Measurements from ENCODE around the gene RAD51B.
"Not testable (repeated sequence)": the region's sequence is repeated elsewhere in the genome, so short reads cannot be mapped to it uniquely, and the experiment has no call there.

The RAD51B gene

GRCh38 chr14:67949771-67950170 lies 130.2 kb downstream of the RAD51B start:
- DNase-seq (ENCODE audit: low spot score), result no peak

GRCh38 chr14:67950386-67950785 lies 130.8 kb downstream of the RAD51B start:
- no peak for DNase-seq (ENCODE audit: low spot score)

- DNase-seq (ENCODE audit: low spot score), result no peak
Measured at GRCh38 chr14:67951529-67952135, 132.1 kb downstream of the RAD51B start.

- DNase-seq (ENCODE audit: low spot score), result no peak
Measured at GRCh38 chr14:67952381-67952780, 132.8 kb downstream of the RAD51B start.

GRCh38 chr14:67952786-67953185 lies 133.2 kb downstream of the RAD51B start:
- DNase-seq (ENCODE audit: low spot score), result no peak

- DNase-seq (ENCODE audit: low spot score), result no peak
Measured at GRCh38 chr14:67955261-67955660, 135.7 kb downstream of the RAD51B start.

GRCh38 chr14:67957946-67958345 lies 138.4 kb downstream of the RAD51B start:
- DNase-seq (ENCODE audit: low spot score), result no peak

GRCh38 chr14:67961676-67962075 lies 142.1 kb downstream of the RAD51B start:
- no peak for DNase-seq (ENCODE audit: low spot score)

- peak; percentile 22 for DNase-seq (ENCODE audit: low spot score)
Measured at GRCh38 chr14:67962215-67962644, 142.7 kb downstream of the RAD51B start.

- no peak for DNase-seq (ENCODE audit: low spot score)
Measured at GRCh38 chr14:67963545-67963944, 144.0 kb downstream of the RAD51B start.

GRCh38 chr14:67963960-67964812 lies 144.6 kb downstream of the RAD51B start:
- DNase-seq (ENCODE audit: low spot score), result no peak

GRCh38 chr14:67965696-67966095 lies 146.1 kb downstream of the RAD51B start:
- no peak for DNase-seq (ENCODE audit: low spot score)

GRCh38 chr14:67967206-67967605 lies 147.6 kb downstream of the RAD51B start:
- DNase-seq (ENCODE audit: low spot score), result no peak

GRCh38 chr14:67967970-67968369 lies 148.4 kb downstream of the RAD51B start:
- not testable (repeated sequence) for DNase-seq (ENCODE audit: low spot score)

- no peak for DNase-seq (ENCODE audit: low spot score)
Measured at GRCh38 chr14:67970923-67971322, 151.3 kb downstream of the RAD51B start.

GRCh38 chr14:67971627-67972625 lies 152.3 kb downstream of the RAD51B start:
- DNase-seq (ENCODE audit: low spot score), result no peak

GRCh38 chr14:67973436-67973835 lies 153.9 kb downstream of the RAD51B start:
- no peak for DNase-seq (ENCODE audit: low spot score)

- no peak for DNase-seq (ENCODE audit: low spot score)
Measured at GRCh38 chr14:67975470-67975869, 155.9 kb downstream of the RAD51B start.

- DNase-seq (ENCODE audit: low spot score), result no peak
Measured at GRCh38 chr14:67977434-67978034, 158.0 kb downstream of the RAD51B start.

GRCh38 chr14:67978749-67979148 lies 159.2 kb downstream of the RAD51B start:
- DNase-seq (ENCODE audit: low spot score), result no peak

GRCh38 chr14:67982711-67983608 lies 163.4 kb downstream of the RAD51B start:
- DNase-seq (ENCODE audit: low spot score), result no peak

All from globus pallidus (tissue), 1 donor.